GM19099 (cell line): ENCODE measurements around the gene CMIP.

Source experiments
- POLR2A ChIP-seq: IDR thresholded peaks from 3 replicates; pipeline ENCODE4 v1.6.1; 2011; ENCODE audit warnings: low read depth; ENCODE audit not compliant: insufficient read length; ENCODE audit errors: extremely low read depth

CMIP gene

DNA sequence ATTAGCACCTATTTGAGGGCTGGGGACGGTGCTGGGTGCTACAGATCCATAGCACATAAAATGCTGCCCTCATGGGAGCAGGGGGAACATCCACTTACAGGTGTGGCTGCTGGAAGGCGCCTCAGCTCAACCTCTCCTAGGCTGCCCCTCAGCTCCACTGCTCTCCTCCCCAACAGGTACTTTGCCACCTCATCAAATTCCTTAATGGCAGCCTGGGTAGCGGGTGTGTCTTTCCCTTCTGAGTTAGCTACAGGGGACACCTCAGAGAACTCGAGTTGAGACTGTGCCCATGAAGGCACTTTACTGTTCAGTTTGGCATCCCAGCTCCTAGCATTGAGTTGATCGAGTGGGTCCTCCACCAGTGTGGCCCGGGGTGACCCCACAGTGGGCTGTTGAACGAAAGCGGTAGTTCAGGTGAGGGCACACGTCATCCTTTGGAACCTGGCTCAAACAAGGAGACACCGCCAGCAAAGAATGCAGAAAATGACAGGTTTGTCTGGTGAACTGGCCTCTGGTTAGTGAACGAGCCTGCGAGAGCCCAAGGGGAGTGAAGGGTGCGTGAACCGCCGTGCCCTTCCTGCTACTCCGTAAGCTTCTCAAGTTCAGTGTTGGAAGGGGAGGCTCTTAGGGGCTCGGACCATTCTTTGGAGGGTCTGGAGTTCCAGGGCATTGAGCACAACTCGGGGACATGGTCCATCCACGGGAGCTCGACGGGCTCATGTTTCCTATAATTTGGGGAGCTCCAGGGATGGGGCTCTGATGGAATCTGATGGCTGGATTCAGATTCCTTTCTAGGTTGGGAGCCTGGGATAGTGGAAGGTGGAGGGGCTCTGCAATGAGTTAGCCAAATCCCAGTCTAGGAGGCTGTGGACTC is 3.5 kb upstream of the CMIP start:
- TF ChIP-seq POLR2A, result no peak

DNA sequence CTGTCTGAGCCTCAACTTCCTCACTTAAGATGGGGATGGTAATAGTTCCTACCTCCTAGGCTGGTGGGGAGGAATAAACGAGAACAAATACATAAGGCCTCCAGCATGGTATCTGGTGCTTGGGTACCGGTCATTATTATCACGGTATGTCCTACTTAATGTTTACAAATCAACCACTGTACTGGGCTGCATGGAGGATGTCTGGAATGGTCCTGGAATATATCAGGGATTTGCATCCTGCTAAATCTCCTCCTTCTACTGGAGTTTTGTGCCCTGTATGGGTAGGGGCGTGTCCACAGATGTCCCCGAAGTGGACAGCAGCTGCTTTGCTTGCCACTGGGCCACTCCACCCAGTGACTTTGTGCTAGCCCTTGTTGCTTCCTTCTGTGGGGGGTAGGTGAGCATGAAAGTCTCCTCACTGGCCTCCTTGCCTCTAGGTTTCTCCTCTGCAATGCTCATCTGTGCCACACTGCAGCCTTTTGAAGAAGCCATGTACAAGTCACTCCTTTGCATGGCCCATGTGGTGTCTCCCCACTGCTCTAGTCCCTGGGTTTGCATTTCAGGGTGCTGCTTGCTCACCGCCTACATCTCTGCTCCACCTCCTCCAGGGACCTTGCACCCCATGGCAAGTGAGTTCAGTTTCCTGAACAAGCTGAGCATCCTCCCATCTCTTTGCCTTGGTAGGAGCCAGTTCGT is 2.2 kb upstream of the CMIP start:
- no peak for TF ChIP-seq POLR2A

DNA sequence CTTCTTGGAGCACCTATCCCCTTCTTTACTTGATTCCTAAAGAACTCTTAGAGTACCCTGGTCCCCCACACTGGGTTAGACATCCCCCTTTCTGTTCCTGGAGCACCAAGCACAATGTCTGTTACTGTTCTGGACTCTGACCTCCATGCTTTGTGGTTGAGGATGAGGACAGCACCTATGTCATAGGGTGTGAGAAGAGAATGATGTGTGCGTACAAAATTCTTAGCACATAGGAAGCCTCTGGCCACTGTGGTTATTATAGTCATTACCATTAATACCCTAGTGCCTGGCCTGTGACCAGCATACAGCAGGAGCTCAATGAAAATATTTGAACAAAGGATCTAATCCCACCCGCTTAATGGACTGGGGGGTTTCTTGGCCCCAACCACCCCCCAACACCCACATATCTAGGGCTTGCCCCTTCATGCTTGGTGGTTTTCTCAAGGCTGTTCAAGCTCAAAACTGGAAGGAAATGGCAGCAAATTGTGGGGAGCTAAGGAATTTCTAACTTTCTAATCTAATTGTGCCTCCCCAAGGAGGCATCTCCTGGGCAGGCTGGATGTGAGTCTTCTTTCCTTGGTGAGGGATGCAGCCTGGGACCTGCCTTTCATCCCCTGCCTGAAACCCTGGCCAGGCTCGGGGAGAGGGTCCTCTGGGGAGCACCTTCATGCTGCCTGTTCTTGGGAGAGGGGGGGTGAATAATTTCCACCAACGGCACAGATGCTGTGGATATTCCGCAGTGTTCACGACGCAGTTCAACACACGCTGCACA is 1.5 kb upstream of the CMIP start:
- TF ChIP-seq POLR2A, result no peak

DNA sequence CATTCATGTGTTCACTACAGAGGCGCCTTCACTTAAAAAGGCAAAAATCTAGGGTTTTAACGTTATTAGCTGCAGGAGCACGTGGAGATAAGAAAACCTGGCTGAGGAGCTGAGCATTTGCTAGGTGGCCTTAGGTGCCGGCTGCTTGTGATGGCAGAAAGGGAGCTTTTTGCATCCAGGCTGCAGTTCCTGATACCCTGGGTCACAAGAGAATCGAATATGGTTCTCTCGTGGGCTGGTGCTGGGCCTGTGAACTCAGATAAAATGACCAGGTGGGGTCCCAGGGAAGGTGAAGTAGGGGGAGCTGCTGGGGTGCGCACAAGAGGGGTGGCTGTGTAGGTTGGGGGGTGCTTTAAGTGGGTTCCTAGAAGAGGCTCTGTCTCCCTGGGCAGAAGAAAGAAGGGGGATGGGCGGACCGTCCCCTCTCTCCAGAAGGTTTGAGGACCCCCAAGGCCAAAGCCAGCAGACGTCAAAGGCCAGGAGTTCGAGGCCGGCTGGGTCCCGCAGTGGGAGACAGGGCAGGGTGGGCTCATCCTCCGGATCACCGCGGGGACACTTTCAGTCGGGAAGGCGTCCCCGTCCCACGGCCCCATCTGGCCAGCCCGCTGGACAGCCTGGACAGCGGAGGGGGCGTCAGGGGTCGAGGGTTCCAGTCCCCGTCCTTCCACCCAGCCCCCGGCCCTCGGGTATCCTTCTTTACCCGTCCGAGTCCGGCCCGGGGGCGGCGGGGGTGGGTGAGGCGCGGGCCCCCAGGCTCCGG is 740 bp upstream of the CMIP start:
- TF ChIP-seq POLR2A, result no peak

DNA sequence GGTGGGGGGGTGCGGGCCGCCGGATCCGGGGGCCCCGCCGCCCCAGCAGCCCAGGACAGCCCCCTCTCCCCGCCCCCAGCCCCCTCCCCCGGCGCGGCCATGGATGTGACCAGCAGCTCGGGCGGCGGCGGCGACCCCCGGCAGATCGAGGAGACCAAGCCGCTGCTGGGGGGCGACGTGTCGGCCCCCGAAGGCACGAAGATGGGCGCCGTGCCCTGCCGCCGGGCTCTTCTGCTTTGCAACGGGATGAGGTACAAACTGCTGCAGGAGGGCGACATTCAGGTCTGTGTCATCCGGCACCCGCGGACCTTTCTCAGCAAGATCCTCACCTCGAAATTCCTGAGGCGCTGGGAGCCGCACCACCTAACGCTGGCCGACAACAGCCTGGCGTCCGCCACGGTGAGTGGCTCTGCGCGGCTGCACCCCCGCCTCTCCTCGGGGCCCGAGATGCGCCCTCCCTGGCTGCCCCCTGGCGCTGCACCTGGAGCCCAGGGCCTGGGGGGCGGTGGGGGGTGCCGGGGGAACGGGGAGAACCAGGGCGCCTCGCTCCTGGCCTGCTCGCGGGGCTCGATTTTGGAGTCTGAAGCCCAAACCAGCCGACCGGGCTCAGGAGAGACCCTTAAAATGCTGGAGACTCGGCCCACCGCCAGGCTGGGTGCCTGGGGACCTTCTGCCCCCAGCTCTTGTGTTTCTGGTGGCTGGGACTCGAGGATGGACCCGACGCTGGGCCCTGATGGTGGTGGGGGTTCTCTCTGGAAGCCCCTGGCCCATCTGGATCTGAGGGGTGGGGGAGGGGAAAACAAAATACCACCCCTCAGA is 744 bp downstream of the CMIP start:
- TF ChIP-seq POLR2A, result no peak

DNA sequence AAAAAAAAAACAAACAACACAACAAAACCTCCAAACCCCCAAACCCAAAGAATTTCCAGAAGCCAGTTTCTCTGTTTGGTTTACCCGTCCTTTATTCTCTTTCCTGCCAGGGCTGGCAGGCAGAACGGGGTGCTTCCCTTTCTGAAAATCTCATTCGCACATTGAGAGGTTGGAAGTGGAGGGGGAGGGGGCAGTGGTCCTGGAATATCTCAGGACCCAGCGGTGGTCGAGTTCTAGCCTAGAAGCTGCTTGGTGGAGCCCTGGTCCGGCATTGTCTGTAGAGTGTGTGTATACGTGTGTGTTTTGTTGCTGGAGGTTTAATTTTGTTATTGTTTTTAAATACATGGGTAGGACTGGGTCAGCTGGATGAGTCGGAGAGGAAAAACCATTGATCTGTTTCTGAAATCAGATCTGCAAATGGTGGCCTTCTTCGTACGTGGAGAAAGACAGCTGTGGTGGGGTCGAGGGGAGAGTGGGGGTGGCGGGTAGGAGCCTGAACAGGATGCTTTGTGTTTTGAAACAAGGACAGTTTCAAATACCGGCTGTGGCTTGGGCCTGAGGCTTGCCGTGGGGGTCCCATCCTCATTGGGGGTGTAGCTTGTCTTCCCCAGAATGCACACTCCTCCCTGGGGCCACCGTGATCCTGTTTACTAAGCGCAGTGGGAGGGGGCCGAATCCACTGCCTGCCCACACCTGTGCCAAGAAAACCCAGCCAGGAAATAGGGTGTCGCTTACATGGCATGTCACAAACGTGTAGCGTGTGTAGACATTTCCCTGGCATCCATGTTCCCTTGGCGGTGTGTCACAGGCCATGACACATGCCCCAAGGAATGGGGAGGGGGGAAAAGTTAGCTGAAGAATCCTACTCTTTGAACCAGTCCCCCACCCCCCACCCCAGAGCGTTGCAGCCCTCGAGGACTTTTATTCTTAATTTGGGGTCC is 1.6 kb downstream of the CMIP start:
- TF ChIP-seq POLR2A, result no peak

DNA sequence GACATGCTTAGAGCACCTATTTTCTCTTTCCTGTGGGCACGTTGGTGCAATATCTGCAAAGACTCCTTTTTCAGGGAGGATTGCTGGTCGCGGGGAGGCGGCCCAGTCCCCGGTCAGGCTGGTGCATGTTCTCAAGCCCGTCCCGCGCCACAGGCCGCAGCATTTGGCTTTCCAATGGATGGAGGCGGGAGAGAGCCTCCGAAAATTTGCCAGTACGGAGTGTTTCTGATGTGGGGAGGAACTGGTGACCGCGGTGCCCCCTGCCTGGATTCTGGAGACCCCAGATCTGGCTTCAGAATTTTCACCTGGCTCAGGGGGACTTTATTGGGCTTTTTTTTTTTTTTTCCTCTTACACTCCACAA is 2.3 kb downstream of the CMIP start:
- no peak for TF ChIP-seq POLR2A

DNA sequence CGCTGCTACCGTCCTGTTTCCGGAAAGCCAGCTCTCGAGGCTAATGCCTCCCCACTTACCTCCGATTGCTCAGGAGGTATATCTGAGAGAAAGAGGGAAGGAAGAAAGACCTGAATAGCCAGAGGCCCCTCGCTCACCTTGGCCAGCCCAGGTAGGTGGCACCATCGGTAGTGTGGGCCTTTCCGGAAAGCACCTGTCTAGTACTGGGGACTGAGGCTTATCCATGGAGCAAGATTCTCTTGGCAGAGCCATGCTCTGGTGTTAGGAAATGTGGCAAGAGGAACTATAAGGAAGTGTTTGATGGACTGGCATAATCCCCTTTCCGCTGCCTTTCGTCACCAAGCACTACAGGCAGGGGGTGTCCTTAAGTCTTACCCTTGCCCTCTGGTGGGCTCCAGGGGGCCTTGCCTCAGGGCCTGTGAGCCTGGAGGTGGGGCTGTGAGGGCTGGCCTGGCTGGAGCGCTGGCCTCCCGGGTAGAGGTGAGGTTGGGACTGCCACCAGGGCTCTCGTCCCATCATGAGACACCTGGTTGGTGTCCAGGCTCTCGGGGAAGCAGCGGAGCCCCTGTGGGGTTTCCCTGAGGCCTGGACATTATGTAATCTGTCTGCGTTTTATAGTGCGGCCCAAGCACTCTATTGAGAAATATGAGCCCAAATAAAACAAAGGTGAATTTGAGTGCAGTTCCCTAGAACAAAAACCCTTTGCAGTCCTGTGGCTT is 2.9 kb downstream of the CMIP start:
- no peak for TF ChIP-seq POLR2A

DNA sequence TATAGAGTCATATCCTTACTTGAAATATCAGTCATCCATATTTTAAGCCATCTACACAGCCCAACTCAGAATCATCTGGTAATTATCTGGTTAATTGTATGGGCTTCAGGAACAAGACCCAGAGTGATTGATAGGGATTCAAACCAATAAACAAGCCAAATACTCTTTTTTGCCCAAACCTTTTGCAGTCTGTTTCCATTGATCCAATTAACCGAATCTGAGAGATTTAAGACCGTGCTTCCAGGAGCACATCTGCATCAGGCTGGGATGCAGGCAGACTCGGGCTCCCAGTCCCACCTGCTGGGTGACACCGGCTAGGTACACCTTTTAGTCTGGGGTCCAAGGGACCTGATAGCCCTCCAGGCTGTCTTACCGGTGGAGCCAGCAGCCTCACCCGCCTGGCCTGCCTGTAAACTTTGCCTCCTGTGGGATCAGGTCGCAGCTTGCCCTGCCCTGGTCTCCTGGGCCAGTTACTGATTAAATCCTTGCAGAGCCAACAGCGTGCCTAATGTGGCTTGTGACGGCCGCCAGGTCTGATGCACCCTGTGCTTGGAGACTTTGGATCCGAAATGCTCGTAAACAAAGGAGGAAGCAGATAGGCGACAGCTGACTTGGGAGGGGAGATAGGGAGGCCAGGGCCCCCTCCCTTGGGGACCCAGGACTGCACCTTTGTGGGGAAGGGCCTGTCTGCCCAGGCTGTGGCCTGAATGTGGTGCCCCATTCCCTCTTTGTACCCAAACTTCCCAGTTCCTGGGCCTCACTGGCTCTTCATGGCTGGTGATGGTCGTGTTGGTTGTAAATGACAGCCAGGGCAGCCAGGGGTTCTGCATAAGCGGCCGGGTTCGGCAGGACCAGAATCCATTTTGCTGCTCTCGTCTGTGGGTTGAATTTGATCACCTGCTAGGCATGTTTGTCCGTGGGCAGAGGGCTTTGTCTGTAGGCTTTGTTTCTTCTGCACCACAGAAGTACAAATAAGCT is 3.8 kb downstream of the CMIP start:
- TF ChIP-seq POLR2A, result no peak

DNA sequence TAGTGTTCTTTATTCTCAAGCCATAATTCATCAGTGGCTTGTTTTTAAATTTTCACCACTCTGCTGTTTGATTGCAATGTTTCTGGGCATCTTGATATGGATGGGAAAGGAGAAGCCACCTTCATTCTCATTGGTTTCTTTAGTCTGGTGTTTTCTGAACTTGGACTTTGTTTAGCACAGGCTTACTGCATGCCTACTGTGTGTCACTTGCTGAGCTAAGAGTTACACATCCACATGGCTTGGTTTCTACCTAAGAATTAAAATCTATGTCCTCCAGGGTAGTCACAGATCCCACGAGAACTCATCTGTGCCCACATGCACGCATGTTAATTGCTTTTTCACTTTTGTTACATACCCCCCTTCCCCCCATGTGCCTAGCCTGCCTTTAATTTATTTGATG is 4.6 kb downstream of the CMIP start:
- no peak for TF ChIP-seq POLR2A

DNA sequence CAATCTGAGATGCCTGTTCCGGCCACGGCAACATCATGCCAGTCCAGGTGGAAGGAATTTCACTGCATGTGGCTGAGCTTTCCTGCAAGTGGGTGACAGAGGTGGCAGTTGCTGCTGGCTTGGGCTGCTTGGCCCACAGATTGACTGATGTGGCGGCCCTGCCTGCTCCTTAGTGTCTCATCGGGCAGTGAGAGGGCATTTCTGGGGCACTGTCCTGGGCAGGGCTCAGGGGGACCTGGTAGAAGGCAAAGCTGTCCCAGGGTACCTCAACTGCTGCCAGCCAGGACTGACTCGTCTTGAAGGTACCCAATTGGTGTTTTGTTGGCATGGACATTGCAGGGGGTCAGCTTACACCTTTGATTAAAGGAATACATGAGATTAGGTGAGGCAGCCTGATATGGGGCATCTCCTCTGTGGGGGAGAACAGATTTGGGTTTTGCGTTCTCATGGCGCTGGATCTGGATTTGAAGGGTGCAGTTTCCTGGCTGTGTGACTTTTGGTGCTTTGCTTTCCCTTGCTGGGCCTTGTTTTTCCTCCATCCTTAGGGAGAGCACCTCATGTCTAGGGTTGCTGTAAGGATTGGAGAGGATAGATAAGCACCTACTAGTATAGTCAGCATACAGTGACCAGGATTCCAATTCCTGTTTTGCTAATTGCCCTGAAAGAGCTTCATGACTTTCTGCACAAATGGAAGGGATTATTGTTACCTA is 5.4 kb downstream of the CMIP start:
- no peak for TF ChIP-seq POLR2A
